ENCODE measurements around the gene SARS1.

The SARS1 gene

DNA sequence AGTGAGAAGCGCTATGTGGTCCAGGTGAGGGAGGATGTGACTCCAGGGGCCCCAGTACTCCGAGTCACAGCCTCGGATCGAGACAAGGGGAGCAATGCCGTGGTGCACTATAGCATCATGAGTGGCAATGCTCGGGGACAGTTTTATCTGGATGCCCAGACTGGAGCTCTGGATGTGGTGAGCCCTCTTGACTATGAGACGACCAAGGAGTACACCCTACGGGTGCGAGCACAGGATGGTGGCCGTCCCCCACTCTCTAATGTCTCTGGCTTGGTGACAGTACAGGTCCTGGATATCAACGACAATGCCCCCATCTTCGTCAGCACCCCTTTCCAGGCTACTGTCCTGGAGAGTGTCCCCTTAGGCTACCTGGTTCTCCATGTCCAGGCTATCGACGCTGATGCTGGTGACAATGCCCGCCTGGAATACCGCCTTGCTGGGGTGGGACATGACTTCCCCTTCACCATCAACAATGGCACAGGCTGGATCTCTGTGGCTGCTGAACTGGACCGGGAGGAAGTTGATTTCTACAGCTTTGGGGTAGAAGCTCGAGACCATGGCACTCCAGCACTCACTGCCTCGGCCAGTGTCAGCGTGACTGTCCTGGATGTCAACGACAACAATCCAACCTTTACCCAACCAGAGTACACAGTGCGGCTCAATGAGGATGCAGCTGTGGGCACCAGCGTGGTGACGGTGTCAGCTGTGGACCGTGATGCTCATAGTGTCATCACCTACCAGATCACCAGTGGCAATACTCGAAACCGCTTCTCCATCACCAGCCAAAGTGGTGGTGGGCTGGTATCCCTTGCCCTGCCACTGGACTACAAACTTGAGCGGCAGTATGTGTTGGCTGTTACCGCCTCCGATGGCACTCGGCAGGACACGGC lies 37.8 kb downstream of the SARS1 start:
- DNase-seq = no peak

DNA sequence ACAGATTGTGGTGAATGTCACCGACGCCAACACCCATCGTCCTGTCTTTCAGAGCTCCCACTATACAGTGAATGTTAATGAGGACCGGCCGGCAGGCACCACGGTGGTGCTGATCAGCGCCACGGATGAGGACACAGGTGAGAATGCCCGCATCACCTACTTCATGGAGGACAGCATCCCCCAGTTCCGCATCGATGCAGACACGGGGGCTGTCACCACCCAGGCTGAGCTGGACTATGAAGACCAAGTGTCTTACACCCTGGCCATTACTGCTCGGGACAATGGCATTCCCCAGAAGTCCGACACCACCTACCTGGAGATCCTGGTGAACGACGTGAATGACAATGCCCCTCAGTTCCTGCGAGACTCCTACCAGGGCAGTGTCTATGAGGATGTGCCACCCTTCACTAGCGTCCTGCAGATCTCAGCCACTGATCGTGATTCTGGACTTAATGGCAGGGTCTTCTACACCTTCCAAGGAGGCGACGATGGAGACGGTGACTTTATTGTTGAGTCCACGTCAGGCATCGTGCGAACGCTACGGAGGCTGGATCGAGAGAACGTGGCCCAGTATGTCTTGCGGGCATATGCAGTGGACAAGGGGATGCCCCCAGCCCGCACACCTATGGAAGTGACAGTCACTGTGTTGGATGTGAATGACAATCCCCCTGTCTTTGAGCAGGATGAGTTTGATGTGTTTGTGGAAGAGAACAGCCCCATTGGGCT lies 38.6 kb downstream of the SARS1 start:
- DNase-seq = no peak

DNA sequence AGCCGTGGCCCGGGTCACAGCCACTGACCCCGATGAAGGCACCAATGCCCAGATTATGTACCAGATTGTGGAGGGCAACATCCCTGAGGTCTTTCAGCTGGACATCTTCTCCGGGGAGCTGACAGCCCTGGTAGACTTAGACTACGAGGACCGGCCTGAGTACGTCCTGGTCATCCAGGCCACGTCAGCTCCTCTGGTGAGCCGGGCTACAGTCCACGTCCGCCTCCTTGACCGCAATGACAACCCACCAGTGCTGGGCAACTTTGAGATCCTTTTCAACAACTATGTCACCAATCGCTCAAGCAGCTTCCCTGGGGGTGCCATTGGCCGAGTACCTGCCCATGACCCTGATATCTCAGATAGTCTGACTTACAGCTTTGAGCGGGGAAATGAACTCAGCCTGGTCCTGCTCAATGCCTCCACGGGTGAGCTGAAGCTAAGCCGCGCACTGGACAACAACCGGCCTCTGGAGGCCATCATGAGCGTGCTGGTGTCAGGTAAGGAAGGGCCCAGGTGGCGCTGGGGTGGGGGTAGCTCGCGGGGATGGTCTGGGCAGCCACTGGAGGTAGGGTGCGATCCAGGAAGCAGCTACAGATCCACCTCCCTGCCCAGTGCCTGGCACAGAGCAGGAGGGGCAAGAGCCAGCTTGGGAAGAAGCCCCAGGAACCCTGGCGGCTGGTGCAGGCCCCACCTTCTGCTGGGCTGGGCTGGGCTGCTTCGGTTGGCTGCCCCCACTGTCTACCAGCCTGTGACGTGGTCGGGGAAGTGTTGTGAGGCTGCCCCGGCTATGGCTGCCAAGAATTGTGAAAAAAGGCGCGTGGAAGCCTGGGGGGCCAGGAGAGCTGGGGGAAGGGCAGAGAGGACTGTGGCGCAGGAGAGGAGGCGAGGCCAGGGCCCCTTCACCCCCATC lies 39.4 kb downstream of the SARS1 start:
- DNase-seq = no peak

DNA sequence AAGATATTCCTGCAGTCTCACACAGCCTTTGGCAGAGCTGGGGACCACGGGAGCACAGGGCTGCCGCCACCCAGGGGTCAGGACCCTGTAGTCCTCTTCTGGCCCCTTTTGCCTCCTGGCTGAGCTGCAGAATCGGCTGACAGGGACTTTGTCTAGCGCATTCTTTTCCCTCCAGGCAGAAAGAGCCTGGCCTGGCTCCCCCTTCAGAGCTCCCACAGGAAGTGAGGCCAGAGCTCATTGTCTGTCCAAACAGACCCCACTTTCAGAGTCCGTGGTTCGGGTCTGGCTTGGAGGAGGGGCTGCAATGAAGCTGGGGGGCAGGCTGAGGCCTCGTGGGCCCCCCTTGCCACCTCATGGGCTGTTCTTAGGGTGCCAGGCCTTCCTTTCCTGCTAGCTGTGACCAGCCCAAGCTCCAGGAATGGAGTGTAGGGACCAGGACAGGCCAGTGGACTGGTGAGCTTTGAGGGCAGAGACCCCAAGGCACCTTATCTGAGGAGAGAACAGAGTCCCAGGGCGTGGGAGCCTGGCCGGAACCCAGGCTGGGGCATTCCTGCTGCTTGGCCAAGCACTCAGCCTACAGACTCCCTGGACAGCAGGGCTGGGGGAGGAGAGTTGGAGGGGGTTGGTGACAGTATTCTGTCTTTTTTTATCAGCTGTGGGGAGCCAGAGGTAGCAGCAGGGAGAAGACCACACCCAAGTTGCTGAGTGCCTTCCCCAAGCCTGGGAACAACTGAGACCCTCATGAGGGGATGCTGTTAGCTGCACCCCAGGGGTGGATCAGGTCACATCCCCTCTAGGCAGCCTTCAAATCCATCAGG lies 40.3 kb downstream of the SARS1 start:
- DNase-seq = peak; percentile 27

- no peak for DNase-seq
Measured at GRCh38 chr1:109254621-109255096, 40.9 kb downstream of the SARS1 start.

DNA sequence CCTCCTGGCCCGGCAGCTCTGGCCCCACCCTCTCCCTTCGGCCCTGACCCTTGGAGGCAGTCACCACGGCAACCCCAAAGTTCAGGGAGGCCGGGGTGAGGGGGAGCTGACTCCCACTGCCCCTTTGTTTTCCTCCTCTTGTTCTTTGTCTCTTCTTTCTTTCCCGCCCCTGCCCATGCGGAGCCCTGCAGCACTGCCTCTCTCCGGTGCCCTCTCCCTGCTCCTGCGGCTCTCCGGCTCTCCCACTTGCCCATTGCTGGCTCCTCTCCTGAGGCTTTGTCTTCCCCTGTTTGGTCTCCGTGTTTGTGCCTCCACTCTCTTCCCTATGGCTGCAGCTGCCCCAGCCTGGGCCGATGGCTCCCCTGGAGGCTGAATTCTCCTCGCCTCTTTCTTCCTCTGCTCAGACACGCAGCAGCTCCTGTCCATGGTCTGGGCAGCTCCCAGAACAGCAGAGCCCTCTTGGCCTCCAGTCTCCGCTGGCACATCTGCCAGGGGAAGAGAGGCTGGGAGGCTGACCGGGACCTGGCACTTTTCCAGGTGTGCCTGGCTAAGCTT lies 41.5 kb downstream of the SARS1 start:
- no peak for DNase-seq

- no peak for DNase-seq
Measured at GRCh38 chr1:109255678-109256077, 42.0 kb downstream of the SARS1 start.

DNA sequence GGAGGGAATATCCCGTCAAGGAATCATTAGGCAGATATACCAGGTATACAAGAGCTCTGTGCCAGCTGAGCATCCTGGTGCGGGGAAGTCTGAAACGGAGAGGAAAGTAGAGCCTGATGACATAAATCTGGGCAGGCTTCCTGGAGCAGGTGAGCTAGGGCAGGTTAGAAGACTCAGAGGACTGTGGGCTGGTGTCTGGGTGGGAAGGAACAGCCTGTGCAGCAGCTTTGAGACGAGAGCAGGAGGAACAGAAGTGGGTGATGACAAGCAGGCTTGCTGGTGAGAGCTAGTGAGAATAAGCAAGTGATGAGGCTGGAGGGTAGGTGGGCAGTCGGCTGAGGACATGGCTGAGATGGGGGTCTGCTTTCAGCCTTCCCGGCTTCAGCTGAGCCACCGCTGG lies 42.4 kb downstream of the SARS1 start:
- DNase-seq = no peak

DNA sequence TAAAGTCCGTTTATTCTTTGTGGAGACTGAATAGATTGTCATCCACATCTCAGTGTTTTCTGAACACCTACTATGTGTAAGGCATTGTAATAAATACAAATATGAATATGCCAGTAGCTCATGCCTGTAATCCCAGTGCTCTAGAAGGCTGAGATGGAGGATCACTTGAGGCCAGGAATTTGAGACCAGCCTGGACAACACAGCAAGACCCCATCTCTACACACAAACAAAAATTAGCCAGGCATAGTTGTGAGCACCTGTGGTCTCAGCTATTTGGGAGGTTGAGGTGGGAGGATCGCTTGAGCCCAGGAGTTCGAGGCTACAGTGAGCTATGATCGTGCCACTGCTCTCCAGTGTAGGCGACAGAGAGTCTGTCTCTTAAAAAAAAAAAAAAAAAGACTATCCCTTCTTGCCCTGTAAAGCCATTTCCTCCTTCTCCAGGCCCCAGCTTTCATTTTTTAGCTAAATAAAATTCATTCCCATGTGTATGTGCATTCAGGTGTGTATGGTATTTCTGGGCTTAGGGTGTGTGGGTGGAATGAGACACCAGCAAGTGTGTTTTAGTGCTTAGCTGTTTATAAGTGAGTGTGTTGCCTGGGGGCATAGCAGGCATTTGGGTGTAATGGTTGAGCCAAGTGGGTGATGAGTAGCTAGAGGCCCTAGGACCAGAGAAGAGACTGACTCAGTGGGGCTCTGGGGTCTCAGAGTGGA lies 43.4 kb downstream of the SARS1 start:
- no peak for DNase-seq

DNA sequence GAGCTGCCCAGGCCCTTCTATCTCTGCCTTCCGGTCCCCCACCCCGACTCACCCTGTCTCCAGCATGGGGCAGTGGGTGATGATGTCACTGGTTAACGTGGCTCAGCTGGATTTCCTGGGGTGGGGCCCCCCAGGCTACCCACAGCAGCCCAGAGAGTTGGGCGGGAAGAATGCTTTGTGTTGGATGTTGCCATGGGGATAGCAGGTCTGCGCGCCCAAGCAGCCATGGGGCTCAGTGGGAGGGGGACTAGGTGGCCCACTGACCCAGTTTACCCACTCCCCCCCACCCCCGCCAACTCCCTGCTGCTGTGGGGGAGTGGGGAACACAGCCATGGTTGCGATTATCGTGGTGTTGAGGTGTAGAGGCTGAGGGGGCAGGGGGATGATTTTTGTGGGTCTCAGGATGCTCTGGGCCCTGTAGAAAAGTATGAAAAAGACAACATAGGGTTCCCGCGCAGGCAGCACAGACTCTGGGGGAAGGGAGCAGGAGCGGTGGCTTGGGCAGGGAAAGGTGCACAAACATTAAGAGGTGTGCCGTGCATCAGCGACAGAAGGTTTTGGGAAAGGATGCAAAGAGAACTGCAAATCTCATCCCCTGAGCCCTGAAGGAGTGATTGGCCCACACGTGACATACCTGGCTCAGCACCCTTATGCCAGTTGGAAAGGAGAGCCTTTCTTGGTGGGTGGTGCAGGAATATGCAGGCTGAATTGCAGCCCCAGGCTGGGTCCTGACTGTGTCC lies 44.1 kb downstream of the SARS1 start:
- DNase-seq = no peak

DNA sequence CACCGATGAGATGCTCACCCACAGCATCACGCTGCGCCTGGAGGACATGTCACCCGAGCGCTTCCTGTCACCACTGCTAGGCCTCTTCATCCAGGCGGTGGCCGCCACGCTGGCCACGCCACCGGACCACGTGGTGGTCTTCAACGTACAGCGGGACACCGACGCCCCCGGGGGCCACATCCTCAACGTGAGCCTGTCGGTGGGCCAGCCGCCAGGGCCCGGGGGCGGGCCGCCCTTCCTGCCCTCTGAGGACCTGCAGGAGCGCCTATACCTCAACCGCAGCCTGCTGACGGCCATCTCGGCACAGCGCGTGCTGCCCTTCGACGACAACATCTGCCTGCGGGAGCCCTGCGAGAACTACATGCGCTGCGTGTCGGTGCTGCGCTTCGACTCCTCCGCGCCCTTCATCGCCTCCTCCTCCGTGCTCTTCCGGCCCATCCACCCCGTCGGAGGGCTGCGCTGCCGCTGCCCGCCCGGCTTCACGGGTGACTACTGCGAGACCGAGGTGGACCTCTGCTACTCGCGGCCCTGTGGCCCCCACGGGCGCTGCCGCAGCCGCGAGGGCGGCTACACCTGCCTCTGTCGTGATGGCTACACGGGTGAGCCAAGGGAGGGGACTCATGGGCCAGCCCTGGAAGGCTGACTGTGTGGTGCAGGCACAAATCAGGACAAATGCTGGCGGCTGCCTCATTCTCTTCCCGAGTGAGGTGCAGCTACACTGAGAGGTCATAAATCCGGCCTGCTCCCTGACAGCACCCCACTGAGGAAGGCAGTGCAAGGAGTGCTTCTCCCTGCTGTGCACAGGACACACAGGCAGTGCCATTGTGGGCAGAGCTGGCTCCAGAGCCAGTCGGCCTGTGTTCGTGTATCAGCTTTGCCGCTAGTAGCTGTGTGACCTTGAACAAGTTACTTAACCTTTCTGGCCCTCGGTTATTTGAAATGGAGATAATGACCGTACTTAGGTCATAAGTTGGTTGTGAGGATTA lies 45.1 kb downstream of the SARS1 start:
- DNase-seq = no peak

DNA sequence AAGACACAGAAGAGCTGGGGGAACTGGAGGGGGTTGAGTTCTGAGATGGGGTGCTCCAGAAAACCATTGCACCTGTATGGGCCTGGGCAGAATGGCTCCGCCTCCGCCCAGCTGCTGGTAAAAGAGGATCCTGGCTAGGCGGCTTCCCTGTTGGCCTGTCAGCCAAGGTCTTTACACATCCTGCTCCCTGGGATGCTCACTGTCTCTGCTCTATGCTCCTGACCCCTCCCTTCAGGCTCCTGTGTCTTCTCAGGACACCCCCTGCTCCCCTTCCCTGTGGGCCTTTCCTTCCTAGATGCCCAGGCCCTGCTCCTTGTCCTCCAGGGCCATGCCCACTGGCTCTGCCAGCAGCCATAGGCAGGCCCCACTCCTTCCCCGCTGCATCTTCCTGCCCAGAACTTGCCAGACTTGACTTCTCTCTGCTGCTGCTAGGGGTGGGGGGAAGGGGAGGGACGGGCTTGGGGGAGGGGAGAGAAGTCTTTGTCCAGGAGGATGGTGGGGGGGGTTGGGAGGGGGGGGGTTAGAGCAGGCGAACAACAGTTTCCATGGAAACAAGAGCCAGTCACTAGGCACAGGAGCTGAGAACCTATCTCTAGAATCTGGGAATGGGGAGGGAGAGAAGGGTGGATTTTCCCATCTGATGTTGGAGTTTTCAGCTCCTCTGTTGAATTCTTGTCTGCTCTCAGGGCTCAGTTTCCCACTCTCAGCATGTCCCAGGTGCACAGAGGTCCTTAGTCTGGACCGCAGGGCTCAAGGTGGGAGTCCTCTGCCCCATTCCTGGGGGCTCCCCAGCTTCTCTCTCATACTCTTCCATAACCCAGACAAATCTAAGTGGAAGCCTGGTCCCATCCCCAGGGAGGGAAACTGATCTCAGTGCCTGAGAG lies 46.2 kb downstream of the SARS1 start:
- DNase-seq = no peak

GRCh38 chr1:109261006-109261405 lies 47.3 kb downstream of the SARS1 start:
- no peak for DNase-seq

DNA sequence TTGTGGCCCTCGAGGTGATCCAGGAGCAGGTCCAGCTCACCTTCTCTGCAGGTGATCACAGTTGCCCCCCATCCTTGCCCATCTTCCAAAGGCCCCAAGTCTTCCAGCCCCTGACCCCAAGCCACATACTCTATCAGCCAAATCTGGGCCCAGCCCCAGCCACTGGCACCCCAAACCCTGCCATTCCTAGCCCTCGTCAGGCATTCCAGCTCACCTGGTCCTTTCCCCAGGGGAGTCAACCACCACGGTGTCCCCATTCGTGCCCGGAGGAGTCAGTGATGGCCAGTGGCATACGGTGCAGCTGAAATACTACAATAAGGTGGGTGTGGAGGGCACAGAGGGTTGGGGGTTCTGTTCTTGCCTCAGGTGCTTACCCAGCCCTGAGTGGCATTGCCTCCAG lies 47.9 kb downstream of the SARS1 start:
- DNase-seq = no peak

- DNase-seq = no peak
Measured at GRCh38 chr1:109262231-109263055, 48.7 kb downstream of the SARS1 start.

DNA sequence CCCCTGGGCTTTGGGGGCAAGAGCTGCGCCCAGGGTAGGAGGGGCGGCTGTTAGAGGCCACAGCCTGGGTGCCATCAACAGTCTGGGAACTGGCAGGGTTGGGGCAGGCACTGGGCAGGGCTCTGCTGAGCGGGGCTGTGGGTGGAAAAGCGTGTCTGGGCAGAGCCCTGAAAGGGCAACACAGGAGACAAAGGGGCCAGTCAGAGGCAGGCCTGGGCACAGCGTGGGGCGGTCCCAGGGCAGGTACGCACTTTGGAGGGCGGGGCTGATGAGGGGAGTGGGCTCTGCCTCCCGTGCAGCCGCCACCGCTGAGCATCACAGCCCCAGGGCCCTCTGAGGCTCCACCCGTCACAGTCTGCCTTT lies 49.5 kb downstream of the SARS1 start:
- no peak for DNase-seq

All from fibroblast of upper back skin (primary cell).